CD4-positive, alpha-beta T cell (primary cell): Measurements from ENCODE around the gene ARSK. TPM values are rescaled to one million over a fixed set of nuclear protein-coding genes. Genes with fewer than 3 reads are reported as not detected.

Experiments
- ATAC-seq: fragments of 200-7000 bp; cut with Tn5 transposase; one replicate; pipeline ENCODE4 v1.10.0; 2022; ENCODE audit warnings: mild to moderate bottlenecking; ENCODE audit not compliant: poor library complexity
- CTCF ChIA-PET: fragments of 350-600 bp; sonication (Branson Sonifier 250); formaldehyde crosslinking; loops from one replicate; lab custom pipeline; 2021; ENCODE audit warnings: antibody characterized with exemption, inconsistent platforms; lab: Charles Lee
- POLR2A ChIA-PET: fragments of 350-600 bp; sonication (Branson Sonifier 250); formaldehyde crosslinking; loops from one replicate; lab custom pipeline; 2021; ENCODE audit warnings: antibody characterized with exemption, inconsistent platforms; lab: Charles Lee
- DNase-seq, 14 experiments: peaks; one replicate each; pipeline ENCODE4 v3.0.0-alpha.2; 2013 to 2020; ENCODE audit warnings: mixed read lengths in 2 of 14
- H3K27ac ChIP-seq, 2 donors: one replicate each; pipeline versions ENCODE4 v1.5.1 to v1.7.0; 2013; ENCODE audit warnings: low read length in 2 of 2, low read depth in 1 of 2, mild to moderate bottlenecking in 1 of 2
- H3K27me3 ChIP-seq, 2 experiments: 1 replicate in 1 of 2; 2 replicates in 1 of 2; pipeline versions ENCODE4 v1.6.1 to v1.7.0; 2013; ENCODE audit warnings: low read length in 2 of 2, control low read depth in 1 of 2, mild to moderate bottlenecking in 1 of 2, moderate library complexity in 1 of 2; ENCODE audit not compliant: insufficient read depth in 2 of 2, control insufficient read depth in 1 of 2
- H3K36me3 ChIP-seq: one replicate; pipeline ENCODE4 v1.6.1; 2013; ENCODE audit warnings: low read length, control low read depth; ENCODE audit not compliant: insufficient read depth
- H3K4me1 ChIP-seq: one replicate; pipeline ENCODE4 v1.6.1; 2013; ENCODE audit warnings: low read length, control low read depth; ENCODE audit not compliant: insufficient read depth
- H3K4me3 ChIP-seq: one replicate; pipeline ENCODE4 v1.5.1; 2013; ENCODE audit warnings: mild to moderate bottlenecking, low read length, moderate library complexity
- H3K9me3 ChIP-seq, 2 experiments: 1 replicate in 1 of 2; 2 replicates in 1 of 2; pipeline versions ENCODE4 v1.6.1 to v1.7.0; 2013; ENCODE audit warnings: low read length in 2 of 2, mild to moderate bottlenecking in 2 of 2, control low read depth in 1 of 2, moderate library complexity in 1 of 2; ENCODE audit not compliant: control insufficient read depth in 1 of 2, insufficient read depth in 1 of 2
- H3K27ac Mint-ChIP-seq: one replicate; pipeline ENCODE4 v1.8.0; 2020; ENCODE audit warnings: mixed read lengths
- H3K27me3 Mint-ChIP-seq: one replicate; pipeline ENCODE4 v1.8.0; 2021; ENCODE audit warnings: mixed read lengths
- H3K36me3 Mint-ChIP-seq: one replicate; pipeline ENCODE4 v1.8.0; 2021; ENCODE audit warnings: low read depth, mixed read lengths
- H3K4me1 Mint-ChIP-seq: one replicate; pipeline ENCODE4 v1.8.0; 2021; ENCODE audit warnings: low read depth, mixed read lengths
- H3K4me3 Mint-ChIP-seq: one replicate; pipeline ENCODE4 v1.8.0; 2020; ENCODE audit warnings: mild to moderate bottlenecking, mixed read lengths
- H3K9me3 Mint-ChIP-seq: one replicate; pipeline ENCODE4 v1.8.0; 2020; ENCODE audit warnings: mixed read lengths
- intact Hi-C, 2 experiments: fragments of 100-400 bp; cut with DNase I in 1 of 2; cut with micrococcal nuclease in 1 of 2; formaldehyde crosslinking; loops; one replicate each; pipeline versions ENCODE4 v1.15.1 to v1.9.0; 2023 to 2025; cut with DNase I, micrococcal nuclease
- total RNA-seq, 174 experiments: library from RNA in 2 of 174; stranded (reverse) in 2 of 174; gene quantifications; one replicate each; pipeline ENCODE4 v1.2.3 and lab custom pipeline; 2021 to 2026
- TF ChIP-seq, protein P1 (sequence below): fragments of 200-600 bp; IDR thresholded peaks from one replicate; pipeline ENCODE4 v1.8.0; 2022; ENCODE audit warnings: antibody characterized with exemption, mild to moderate bottlenecking

ARSK gene
- total RNA-seq, 2 experiments from 2014 or later, result 2.2 to 2.7 TPM

DNA sequence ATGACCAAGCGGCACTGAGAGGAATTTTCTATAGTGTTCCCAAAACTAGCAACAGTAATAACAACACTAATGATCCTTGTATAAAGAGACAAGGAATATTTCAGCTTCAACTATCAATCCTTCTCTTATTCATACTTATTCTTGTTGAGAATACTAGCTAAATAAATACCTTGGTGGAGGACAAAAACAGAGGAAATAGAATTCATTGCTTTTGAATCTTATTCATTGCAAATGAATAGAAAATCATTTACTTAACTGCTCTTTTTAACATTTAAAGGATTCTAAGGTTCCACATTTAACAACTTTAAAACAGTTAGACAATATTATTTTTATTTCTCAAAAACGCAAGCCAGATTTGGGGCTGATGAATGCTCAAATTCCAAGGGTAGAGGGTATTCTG, 22.5 kb upstream of the ARSK start:
- Mint-ChIP-seq H3K36me3 (peaks cover 91% of the 10 kb centered on the region), H3K27ac (no peak overlapping the region), H3K4me3 (no peak overlapping the region), H3K4me1 (peaks cover 36% of the 10 kb centered on the region), H3K9me3 (no peaks in the 10 kb centered on the region), H3K27me3 (no peaks in the 10 kb centered on the region)
- TF ChIP-seq, protein P1, sequence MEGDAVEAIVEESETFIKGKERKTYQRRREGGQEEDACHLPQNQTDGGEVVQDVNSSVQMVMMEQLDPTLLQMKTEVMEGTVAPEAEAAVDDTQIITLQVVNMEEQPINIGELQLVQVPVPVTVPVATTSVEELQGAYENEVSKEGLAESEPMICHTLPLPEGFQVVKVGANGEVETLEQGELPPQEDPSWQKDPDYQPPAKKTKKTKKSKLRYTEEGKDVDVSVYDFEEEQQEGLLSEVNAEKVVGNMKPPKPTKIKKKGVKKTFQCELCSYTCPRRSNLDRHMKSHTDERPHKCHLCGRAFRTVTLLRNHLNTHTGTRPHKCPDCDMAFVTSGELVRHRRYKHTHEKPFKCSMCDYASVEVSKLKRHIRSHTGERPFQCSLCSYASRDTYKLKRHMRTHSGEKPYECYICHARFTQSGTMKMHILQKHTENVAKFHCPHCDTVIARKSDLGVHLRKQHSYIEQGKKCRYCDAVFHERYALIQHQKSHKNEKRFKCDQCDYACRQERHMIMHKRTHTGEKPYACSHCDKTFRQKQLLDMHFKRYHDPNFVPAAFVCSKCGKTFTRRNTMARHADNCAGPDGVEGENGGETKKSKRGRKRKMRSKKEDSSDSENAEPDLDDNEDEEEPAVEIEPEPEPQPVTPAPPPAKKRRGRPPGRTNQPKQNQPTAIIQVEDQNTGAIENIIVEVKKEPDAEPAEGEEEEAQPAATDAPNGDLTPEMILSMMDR, result no peak
- ChIA-PET POLR2A (no interaction called here), CTCF (no interaction called here)
- no peak for DNase-seq
- ATAC-seq, result no peak
- H3K27ac ChIP-seq, result no peak overlapping the region
- no peaks in the 10 kb centered on the region for H3K9me3 ChIP-seq
- H3K4me1 ChIP-seq, result no peaks in the 10 kb centered on the region
- H3K27me3 ChIP-seq, result no peaks in the 10 kb centered on the region
- intact Hi-C loops, result no loop called here
- no peak overlapping the region for H3K4me3 ChIP-seq
- peaks cover 78% of the 10 kb centered on the region for H3K36me3 ChIP-seq

GRCh38 chr5:95533106-95533505, 21.8 kb upstream of the ARSK start:
- Histone ChIP-seq H3K27me3 (no peaks in the 10 kb centered on the region), H3K4me1 (no peaks in the 10 kb centered on the region), H3K36me3 (peaks cover 75% of the 10 kb centered on the region), H3K9me3 (no peaks in the 10 kb centered on the region), H3K27ac (no peak overlapping the region), H3K4me3 (no peak overlapping the region)
- POLR2A ChIA-PET, result no interaction called here
- Mint-ChIP-seq H3K9me3 (no peaks in the 10 kb centered on the region), H3K4me1 (peaks cover 33% of the 10 kb centered on the region), H3K36me3 (peaks cover 87% of the 10 kb centered on the region), H3K27me3 (no peaks in the 10 kb centered on the region), H3K27ac (no peak overlapping the region), H3K4me3 (no peak overlapping the region)
- TF ChIP-seq, protein P1, result no peak
- intact Hi-C loops, result no loop called here
- DNase-seq (no peak), ATAC-seq (no peak)
- CTCF ChIA-PET, result no interaction called here

- no peak overlapping the region for H3K4me3 Mint-ChIP-seq
- POLR2A ChIA-PET, result no interaction called here
These were observed 21.1 kb upstream of the ARSK start for GRCh38 chr5:95533761-95534160.

More at GRCh38 chr5:95533761-95534160, 21.1 kb upstream of the ARSK start:
- H3K9me3 ChIP-seq, result no peaks in the 10 kb centered on the region
- ATAC-seq (no peak), DNase-seq (no peak)
- CTCF ChIA-PET, result no interaction called here
- Mint-ChIP-seq H3K4me1 (peaks cover 28% of the 10 kb centered on the region), H3K9me3 (no peaks in the 10 kb centered on the region), H3K27ac (no peak overlapping the region), H3K36me3 (peaks cover 82% of the 10 kb centered on the region), H3K27me3 (no peaks in the 10 kb centered on the region)
- no peak overlapping the region for H3K4me3 ChIP-seq
- intact Hi-C loops, result no loop called here
- no peaks in the 10 kb centered on the region for H3K4me1 ChIP-seq
- peaks cover 71% of the 10 kb centered on the region for H3K36me3 ChIP-seq
- TF ChIP-seq, protein P1, result no peak
- H3K27ac ChIP-seq, result no peak overlapping the region
- no peaks in the 10 kb centered on the region for H3K27me3 ChIP-seq
